ENCODE measurements around the gene COL4A1.

DNA sequence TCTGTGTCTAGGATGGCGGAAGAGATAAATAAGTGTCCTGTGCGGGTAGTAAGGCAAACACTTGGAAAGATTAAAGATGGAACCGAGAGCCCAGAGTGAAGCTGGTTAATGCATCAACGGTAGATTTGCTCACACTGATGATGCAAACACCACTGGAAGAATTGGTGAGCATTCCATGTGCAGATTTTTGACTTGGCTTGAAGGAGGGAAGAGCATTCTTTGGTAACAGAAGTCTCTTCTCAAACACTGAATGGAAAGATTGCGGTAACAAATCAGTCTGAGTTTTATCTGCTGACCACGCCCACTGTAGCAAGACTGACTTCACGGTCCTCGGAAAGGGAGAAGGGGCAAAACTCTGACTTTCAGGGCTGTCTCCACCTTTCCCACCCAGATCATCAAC is 112.5 kb downstream of the COL4A1 start:
- TF ChIP-seq POLR2A (IDR thresholded peaks at IDR 0.05; ENCODE audit: low read length) (no peak), GATA1 (IDR thresholded peaks at IDR 0.05; ENCODE audit: low read depth, low read length) (no peak)
